ENCODE measurements around the gene HK1.

DNA sequence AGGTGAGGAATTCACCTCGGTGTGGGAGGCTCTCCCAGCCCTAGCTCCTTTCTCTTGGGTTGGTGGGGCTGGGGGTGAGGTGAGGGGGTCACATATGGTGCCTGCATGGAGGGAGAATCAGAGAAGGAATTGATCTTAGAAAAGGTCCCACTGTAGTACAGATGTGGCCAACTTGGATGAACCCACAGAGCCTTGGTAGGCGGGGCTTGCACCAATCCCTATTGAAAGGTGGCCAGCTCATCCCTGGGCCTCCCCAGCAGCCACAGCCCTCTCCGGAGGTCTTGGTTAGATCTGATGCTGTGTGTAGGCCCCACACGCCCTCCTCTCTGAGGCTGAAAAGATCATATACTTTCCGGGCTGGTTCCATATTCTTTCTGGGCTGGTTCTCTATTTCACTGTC lies 39.2 kb upstream of the HK1 start:
- TF ChIP-seq, protein P1, sequence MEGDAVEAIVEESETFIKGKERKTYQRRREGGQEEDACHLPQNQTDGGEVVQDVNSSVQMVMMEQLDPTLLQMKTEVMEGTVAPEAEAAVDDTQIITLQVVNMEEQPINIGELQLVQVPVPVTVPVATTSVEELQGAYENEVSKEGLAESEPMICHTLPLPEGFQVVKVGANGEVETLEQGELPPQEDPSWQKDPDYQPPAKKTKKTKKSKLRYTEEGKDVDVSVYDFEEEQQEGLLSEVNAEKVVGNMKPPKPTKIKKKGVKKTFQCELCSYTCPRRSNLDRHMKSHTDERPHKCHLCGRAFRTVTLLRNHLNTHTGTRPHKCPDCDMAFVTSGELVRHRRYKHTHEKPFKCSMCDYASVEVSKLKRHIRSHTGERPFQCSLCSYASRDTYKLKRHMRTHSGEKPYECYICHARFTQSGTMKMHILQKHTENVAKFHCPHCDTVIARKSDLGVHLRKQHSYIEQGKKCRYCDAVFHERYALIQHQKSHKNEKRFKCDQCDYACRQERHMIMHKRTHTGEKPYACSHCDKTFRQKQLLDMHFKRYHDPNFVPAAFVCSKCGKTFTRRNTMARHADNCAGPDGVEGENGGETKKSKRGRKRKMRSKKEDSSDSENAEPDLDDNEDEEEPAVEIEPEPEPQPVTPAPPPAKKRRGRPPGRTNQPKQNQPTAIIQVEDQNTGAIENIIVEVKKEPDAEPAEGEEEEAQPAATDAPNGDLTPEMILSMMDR (IDR thresholded peaks at IDR 0.05; ENCODE audit: low read depth, low read length, missing input control) = no peak
- TF ChIP-seq EGR1 (IDR thresholded peaks at IDR 0.05; ENCODE audit: low read depth in 2 of 2) (no peak), SP1 (IDR thresholded peaks at IDR 0.05) (no peak), FOXA1 (IDR thresholded peaks at IDR 0.05) (no peak), RAD21 (IDR thresholded peaks at IDR 0.05) (no peak), TAF1 (conservative IDR thresholded peaks at IDR 0.05) (no peak), YY1 (IDR thresholded peaks at IDR 0.05) (no peak), JUND (IDR thresholded peaks at IDR 0.05) (no peak), GABPA (IDR thresholded peaks at IDR 0.05 in 1 of 2, conservative IDR thresholded peaks at IDR 0.05 in 1 of 2) (no peak)
- TF ChIP-seq, protein P2, sequence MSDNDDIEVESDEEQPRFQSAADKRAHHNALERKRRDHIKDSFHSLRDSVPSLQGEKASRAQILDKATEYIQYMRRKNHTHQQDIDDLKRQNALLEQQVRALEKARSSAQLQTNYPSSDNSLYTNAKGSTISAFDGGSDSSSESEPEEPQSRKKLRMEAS (IDR thresholded peaks at IDR 0.05) = no peak
- TF ChIP-seq, protein P3, sequence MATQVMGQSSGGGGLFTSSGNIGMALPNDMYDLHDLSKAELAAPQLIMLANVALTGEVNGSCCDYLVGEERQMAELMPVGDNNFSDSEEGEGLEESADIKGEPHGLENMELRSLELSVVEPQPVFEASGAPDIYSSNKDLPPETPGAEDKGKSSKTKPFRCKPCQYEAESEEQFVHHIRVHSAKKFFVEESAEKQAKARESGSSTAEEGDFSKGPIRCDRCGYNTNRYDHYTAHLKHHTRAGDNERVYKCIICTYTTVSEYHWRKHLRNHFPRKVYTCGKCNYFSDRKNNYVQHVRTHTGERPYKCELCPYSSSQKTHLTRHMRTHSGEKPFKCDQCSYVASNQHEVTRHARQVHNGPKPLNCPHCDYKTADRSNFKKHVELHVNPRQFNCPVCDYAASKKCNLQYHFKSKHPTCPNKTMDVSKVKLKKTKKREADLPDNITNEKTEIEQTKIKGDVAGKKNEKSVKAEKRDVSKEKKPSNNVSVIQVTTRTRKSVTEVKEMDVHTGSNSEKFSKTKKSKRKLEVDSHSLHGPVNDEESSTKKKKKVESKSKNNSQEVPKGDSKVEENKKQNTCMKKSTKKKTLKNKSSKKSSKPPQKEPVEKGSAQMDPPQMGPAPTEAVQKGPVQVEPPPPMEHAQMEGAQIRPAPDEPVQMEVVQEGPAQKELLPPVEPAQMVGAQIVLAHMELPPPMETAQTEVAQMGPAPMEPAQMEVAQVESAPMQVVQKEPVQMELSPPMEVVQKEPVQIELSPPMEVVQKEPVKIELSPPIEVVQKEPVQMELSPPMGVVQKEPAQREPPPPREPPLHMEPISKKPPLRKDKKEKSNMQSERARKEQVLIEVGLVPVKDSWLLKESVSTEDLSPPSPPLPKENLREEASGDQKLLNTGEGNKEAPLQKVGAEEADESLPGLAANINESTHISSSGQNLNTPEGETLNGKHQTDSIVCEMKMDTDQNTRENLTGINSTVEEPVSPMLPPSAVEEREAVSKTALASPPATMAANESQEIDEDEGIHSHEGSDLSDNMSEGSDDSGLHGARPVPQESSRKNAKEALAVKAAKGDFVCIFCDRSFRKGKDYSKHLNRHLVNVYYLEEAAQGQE (IDR thresholded peaks at IDR 0.05) = no peak
- TF ChIP-seq, protein P4, sequence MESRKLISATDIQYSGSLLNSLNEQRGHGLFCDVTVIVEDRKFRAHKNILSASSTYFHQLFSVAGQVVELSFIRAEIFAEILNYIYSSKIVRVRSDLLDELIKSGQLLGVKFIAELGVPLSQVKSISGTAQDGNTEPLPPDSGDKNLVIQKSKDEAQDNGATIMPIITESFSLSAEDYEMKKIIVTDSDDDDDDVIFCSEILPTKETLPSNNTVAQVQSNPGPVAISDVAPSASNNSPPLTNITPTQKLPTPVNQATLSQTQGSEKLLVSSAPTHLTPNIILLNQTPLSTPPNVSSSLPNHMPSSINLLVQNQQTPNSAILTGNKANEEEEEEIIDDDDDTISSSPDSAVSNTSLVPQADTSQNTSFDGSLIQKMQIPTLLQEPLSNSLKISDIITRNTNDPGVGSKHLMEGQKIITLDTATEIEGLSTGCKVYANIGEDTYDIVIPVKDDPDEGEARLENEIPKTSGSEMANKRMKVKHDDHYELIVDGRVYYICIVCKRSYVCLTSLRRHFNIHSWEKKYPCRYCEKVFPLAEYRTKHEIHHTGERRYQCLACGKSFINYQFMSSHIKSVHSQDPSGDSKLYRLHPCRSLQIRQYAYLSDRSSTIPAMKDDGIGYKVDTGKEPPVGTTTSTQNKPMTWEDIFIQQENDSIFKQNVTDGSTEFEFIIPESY (IDR thresholded peaks at IDR 0.05) = no peak
- TF ChIP-seq, protein P5, sequence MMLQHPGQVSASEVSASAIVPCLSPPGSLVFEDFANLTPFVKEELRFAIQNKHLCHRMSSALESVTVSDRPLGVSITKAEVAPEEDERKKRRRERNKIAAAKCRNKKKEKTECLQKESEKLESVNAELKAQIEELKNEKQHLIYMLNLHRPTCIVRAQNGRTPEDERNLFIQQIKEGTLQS (IDR thresholded peaks at IDR 0.05) = no peak

Measured in liver (tissue), 3 donors.